ENCODE data around the gene PTPRD.

GRCh38 chr9:8872802-8873201, 1740.0 kb downstream of the PTPRD start:
- TF ChIP-seq TAF1 (IDR thresholded peaks at IDR 0.05; ENCODE audit: borderline replicate concordance, insufficient read depth, low read length) (no peak), POLR2AphosphoS5 (IDR thresholded peaks at IDR 0.05; ENCODE audit: low read depth, low read length) (no peak), SIN3A (IDR thresholded peaks at IDR 0.05; ENCODE audit: borderline replicate concordance, insufficient read depth, low read length) (no peak)
- TF ChIP-seq, protein P1, sequence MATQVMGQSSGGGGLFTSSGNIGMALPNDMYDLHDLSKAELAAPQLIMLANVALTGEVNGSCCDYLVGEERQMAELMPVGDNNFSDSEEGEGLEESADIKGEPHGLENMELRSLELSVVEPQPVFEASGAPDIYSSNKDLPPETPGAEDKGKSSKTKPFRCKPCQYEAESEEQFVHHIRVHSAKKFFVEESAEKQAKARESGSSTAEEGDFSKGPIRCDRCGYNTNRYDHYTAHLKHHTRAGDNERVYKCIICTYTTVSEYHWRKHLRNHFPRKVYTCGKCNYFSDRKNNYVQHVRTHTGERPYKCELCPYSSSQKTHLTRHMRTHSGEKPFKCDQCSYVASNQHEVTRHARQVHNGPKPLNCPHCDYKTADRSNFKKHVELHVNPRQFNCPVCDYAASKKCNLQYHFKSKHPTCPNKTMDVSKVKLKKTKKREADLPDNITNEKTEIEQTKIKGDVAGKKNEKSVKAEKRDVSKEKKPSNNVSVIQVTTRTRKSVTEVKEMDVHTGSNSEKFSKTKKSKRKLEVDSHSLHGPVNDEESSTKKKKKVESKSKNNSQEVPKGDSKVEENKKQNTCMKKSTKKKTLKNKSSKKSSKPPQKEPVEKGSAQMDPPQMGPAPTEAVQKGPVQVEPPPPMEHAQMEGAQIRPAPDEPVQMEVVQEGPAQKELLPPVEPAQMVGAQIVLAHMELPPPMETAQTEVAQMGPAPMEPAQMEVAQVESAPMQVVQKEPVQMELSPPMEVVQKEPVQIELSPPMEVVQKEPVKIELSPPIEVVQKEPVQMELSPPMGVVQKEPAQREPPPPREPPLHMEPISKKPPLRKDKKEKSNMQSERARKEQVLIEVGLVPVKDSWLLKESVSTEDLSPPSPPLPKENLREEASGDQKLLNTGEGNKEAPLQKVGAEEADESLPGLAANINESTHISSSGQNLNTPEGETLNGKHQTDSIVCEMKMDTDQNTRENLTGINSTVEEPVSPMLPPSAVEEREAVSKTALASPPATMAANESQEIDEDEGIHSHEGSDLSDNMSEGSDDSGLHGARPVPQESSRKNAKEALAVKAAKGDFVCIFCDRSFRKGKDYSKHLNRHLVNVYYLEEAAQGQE (IDR thresholded peaks at IDR 0.05; ENCODE audit: insufficient read depth in 1 of 2, low read depth in 2 of 2, low read length in 2 of 2): no peak

All from PFSK-1 (cell line).